H9 (cell line): ENCODE measurements around the gene PRKRA. TPM values are rescaled to one million over a fixed set of nuclear protein-coding genes. Genes with fewer than 3 reads are reported as not detected.

Experiments used
- DNase-seq: peaks from one replicate; pipeline ENCODE4 v3.0.0-alpha.2; 2017
- H2AFZ ChIP-seq: one replicate; pipeline ENCODE4 v1.6.1; 2013; ENCODE audit warnings: mild to moderate bottlenecking, low read length, control low read depth, moderate library complexity
- H2AK5ac ChIP-seq: 2 replicates; pipeline ENCODE4 v1.6.1; 2013; ENCODE audit warnings: low read length, control low read depth, mixed read lengths; ENCODE audit not compliant: insufficient read length
- H2BK120ac ChIP-seq: one replicate; pipeline ENCODE4 v1.6.1; 2013; ENCODE audit warnings: low read depth, mild to moderate bottlenecking, low read length, control low read depth, inconsistent platforms; ENCODE audit not compliant: poor library complexity, severe bottlenecking
- H2BK12ac ChIP-seq: 2 replicates; pipeline ENCODE4 v1.6.1; 2013; ENCODE audit warnings: low read length, control low read depth, mixed read lengths, low read depth; ENCODE audit not compliant: insufficient read length
- H2BK15ac ChIP-seq: 2 replicates; pipeline ENCODE4 v1.6.1; 2013; ENCODE audit warnings: low read depth, low read length, control low read depth
- H2BK20ac ChIP-seq: one replicate; pipeline ENCODE4 v1.6.1; 2013; ENCODE audit warnings: low read depth, mild to moderate bottlenecking, low read length, control low read depth, inconsistent platforms; ENCODE audit not compliant: poor library complexity, severe bottlenecking
- H2BK5ac ChIP-seq: 2 replicates; pipeline ENCODE4 v1.6.1; 2013; ENCODE audit warnings: low read length, control low read depth, mixed read lengths; ENCODE audit not compliant: insufficient read length
- H3K14ac ChIP-seq: 2 replicates; pipeline ENCODE4 v1.6.1; 2013; ENCODE audit warnings: low read length, control low read depth; ENCODE audit not compliant: insufficient read depth
- H3K18ac ChIP-seq: 2 replicates; pipeline ENCODE4 v1.6.1; 2013; ENCODE audit warnings: low read depth, mild to moderate bottlenecking, mixed read lengths, low read length, control low read depth; ENCODE audit not compliant: insufficient read length
- H3K23ac ChIP-seq: 2 replicates; pipeline ENCODE4 v1.6.1; 2013; ENCODE audit warnings: low read length, control low read depth, mixed read lengths, low read depth; ENCODE audit not compliant: insufficient read length
- H3K23me2 ChIP-seq: 2 replicates; pipeline ENCODE4 v1.6.1; 2013; ENCODE audit warnings: low read depth, mild to moderate bottlenecking, mixed read lengths, low read length, control low read depth; ENCODE audit not compliant: insufficient read length, poor library complexity, severe bottlenecking
- H3K27ac ChIP-seq: 2 replicates; pipeline ENCODE4 v1.5.1; 2013; ENCODE audit warnings: low read length, control low read depth, mixed read lengths, low read depth; ENCODE audit not compliant: insufficient read length
- H3K27me3 ChIP-seq: 2 replicates; pipeline ENCODE4 v1.6.1; 2013; ENCODE audit warnings: low read length, control low read depth, inconsistent platforms; ENCODE audit not compliant: insufficient read depth
- H3K4ac ChIP-seq: 2 replicates; pipeline ENCODE4 v1.6.1; 2013; ENCODE audit warnings: low read depth, mild to moderate bottlenecking, control low read depth, inconsistent platforms, low read length, moderate library complexity
- H3K4me1 ChIP-seq: 2 replicates; pipeline ENCODE4 v1.6.1; 2013; ENCODE audit warnings: low read length, control low read depth, inconsistent platforms; ENCODE audit not compliant: insufficient read depth
- H3K4me2 ChIP-seq: 2 replicates; pipeline ENCODE4 v1.6.1; 2013; ENCODE audit warnings: low read length, control low read depth, mixed read lengths; ENCODE audit not compliant: insufficient read length, insufficient read depth
- H3K56ac ChIP-seq: 2 replicates; pipeline ENCODE4 v1.6.1; 2013; ENCODE audit warnings: low read depth, mild to moderate bottlenecking, mixed read lengths, low read length, control low read depth; ENCODE audit not compliant: insufficient read length
- H3K79me1 ChIP-seq: 2 replicates; pipeline ENCODE4 v1.6.1; 2013; ENCODE audit warnings: low read depth, mild to moderate bottlenecking, moderate library complexity, low read length, control low read depth, inconsistent platforms; ENCODE audit not compliant: insufficient read depth, poor library complexity, severe bottlenecking
- H3K79me2 ChIP-seq: 2 replicates; pipeline ENCODE4 v1.6.1; 2013; ENCODE audit warnings: low read length, control low read depth, inconsistent platforms; ENCODE audit not compliant: insufficient read depth
- H3K9ac ChIP-seq: 2 replicates; pipeline ENCODE4 v1.6.1; 2013; ENCODE audit warnings: low read length, control low read depth, mixed read lengths; ENCODE audit not compliant: insufficient read length; ENCODE audit errors: extremely low read depth
- H3K9me3 ChIP-seq: one replicate; pipeline ENCODE4 v1.6.1; 2013; ENCODE audit warnings: low read depth, low read length, inconsistent platforms; ENCODE audit not compliant: control insufficient read depth
- H3T11ph ChIP-seq: one replicate; pipeline ENCODE4 v1.6.1; 2013; ENCODE audit warnings: mild to moderate bottlenecking, low read length, control low read depth, inconsistent platforms
- H4K20me1 ChIP-seq: one replicate; pipeline ENCODE4 v1.6.1; 2013; ENCODE audit not compliant: control insufficient read depth, insufficient read length, insufficient read depth
- H4K5ac ChIP-seq: 2 replicates; pipeline ENCODE4 v1.6.1; 2013; ENCODE audit warnings: low read depth, mild to moderate bottlenecking, mixed read lengths, low read length, control low read depth; ENCODE audit not compliant: insufficient read length
- H4K8ac ChIP-seq: replicated peaks from 2 replicates; pipeline ENCODE4 v1.6.1; 2013; ENCODE audit warnings: low read length, control low read depth, mixed read lengths, low read depth; ENCODE audit not compliant: insufficient read length
- H4K91ac ChIP-seq: 2 replicates; pipeline ENCODE4 v1.6.1; 2013; ENCODE audit warnings: low read depth, mild to moderate bottlenecking, moderate library complexity, mixed read lengths, low read length, control low read depth; ENCODE audit not compliant: insufficient read length
- H3K27ac Mint-ChIP-seq, 3 experiments: 2 replicates in 2 of 3; 3 replicates in 1 of 3; pipeline ENCODE4 v1.8.0; 2020 to 2021; ENCODE audit warnings: mixed read lengths in 3 of 3, mild to moderate bottlenecking in 1 of 3, moderate library complexity in 1 of 3
- H3K27me3 Mint-ChIP-seq: 2 replicates; pipeline ENCODE4 v1.8.0; 2021; ENCODE audit warnings: low read depth, mild to moderate bottlenecking, moderate library complexity, mixed read lengths
- H3K36me3 Mint-ChIP-seq, 3 experiments: 2 replicates in 2 of 3; 3 replicates in 1 of 3; pipeline ENCODE4 v1.8.0; 2020 to 2021; ENCODE audit warnings: low read depth in 3 of 3, mixed read lengths in 3 of 3; ENCODE audit not compliant: insufficient read depth in 1 of 3
- H3K4me1 Mint-ChIP-seq, 2 experiments: 2 replicates each; pipeline ENCODE4 v1.8.0; 2020; ENCODE audit warnings: mixed read lengths in 2 of 2
- H3K4me3 Mint-ChIP-seq, 2 experiments: 2 replicates in 1 of 2; 3 replicates in 1 of 2; pipeline ENCODE4 v1.8.0; 2020 to 2021; ENCODE audit warnings: mild to moderate bottlenecking in 2 of 2, mixed read lengths in 2 of 2, moderate library complexity in 1 of 2
- H3K9me3 Mint-ChIP-seq, 2 experiments: 2 replicates in 1 of 2; 3 replicates in 1 of 2; pipeline ENCODE4 v1.8.0; 2020; ENCODE audit warnings: mild to moderate bottlenecking in 2 of 2, mixed read lengths in 2 of 2, moderate library complexity in 1 of 2
- total RNA-seq: library from RNA; stranded (reverse); gene quantifications from 2 replicates; pipeline ENCODE4 v1.2.1, GENCODE V29; 2021
- TF ChIP-seq, protein P1 (sequence below): fragments of 200-600 bp; sonication (generic); conservative IDR thresholded peaks from 3 replicates; pipeline ENCODE4 v1.8.0; 2021; ENCODE audit warnings: antibody characterized with exemption, mild to moderate bottlenecking

Gene PRKRA
- total RNA-seq, 1 experiment from 2014 or later, result 61.5 TPM

DNA sequence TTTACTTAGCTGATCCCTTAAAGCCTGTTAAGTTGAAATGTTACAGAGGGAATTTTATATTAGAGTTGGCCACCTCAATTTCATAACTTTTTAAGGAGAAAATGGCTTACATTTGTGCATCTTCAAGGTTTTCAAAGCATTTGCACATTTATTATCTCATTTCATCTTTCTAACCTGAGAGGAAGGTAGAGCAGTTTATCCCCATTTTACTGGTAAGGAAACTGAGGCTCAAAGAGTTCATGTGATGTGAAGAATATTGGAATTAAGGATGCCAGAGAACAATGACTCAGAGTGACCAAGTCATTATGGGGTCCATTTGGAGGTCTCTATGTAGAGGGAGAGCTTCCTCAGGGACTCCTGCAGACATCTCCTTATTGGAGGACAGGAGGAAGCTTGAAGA, 35.0 kb downstream of the PRKRA start:
- no peak overlapping the region for H2BK5ac ChIP-seq

More for the DNA sequence above, 35.0 kb downstream of the PRKRA start:
- Histone ChIP-seq H3K23me2 (peaks cover 3% of the 10 kb centered on the region), H4K20me1 (no peaks in the 10 kb centered on the region), H3T11ph (no peak overlapping the region), H3K23ac (no peak overlapping the region), H4K8ac (no peak overlapping the region), H3K79me1 (no peaks in the 10 kb centered on the region), H2AFZ (no peak overlapping the region), H4K91ac (no peak overlapping the region), H3K4me1 (no peaks in the 10 kb centered on the region), H4K5ac (no peak overlapping the region), H2BK120ac (no peak overlapping the region), H3K9me3 (no peaks in the 10 kb centered on the region), H3K4me2 (no peak overlapping the region), H2BK20ac (no peak overlapping the region), H3K18ac (no peak overlapping the region), H3K14ac (no peak overlapping the region), H2BK12ac (no peak overlapping the region), H3K4ac (no peak overlapping the region), H3K27me3 (no peaks in the 10 kb centered on the region), H3K79me2 (no peaks in the 10 kb centered on the region), H3K9ac (no peak overlapping the region), H3K56ac (no peak overlapping the region), H2BK15ac (no peak overlapping the region), H3K27ac (no peak overlapping the region), H2AK5ac (no peak overlapping the region)
- Mint-ChIP-seq H3K27me3 (no peaks in the 10 kb centered on the region), H3K4me1 (peaks cover 10 to 16% of the 10 kb centered on the region in 2 experiments), H3K36me3 (no peaks in the 10 kb centered on the region), H3K9me3 (no peaks in the 10 kb centered on the region), H3K4me3 (no peak overlapping the region), H3K27ac (no peak overlapping the region)
- DNase-seq, result no peak
- TF ChIP-seq, protein P1, sequence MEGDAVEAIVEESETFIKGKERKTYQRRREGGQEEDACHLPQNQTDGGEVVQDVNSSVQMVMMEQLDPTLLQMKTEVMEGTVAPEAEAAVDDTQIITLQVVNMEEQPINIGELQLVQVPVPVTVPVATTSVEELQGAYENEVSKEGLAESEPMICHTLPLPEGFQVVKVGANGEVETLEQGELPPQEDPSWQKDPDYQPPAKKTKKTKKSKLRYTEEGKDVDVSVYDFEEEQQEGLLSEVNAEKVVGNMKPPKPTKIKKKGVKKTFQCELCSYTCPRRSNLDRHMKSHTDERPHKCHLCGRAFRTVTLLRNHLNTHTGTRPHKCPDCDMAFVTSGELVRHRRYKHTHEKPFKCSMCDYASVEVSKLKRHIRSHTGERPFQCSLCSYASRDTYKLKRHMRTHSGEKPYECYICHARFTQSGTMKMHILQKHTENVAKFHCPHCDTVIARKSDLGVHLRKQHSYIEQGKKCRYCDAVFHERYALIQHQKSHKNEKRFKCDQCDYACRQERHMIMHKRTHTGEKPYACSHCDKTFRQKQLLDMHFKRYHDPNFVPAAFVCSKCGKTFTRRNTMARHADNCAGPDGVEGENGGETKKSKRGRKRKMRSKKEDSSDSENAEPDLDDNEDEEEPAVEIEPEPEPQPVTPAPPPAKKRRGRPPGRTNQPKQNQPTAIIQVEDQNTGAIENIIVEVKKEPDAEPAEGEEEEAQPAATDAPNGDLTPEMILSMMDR, result no peak
